Type B pancreatic cell (in vitro differentiated cells): ENCODE data around the gene ARNT2. TPM values are rescaled to one million over a fixed set of nuclear protein-coding genes. Genes with fewer than 3 reads are reported as not detected.

Source experiments
- DNase-seq: peaks from one replicate; pipeline ENCODE4 v3.0.0; 2021; ENCODE audit warnings: mixed read lengths; ENCODE audit not compliant: unreplicated experiment; ENCODE audit errors: extremely low spot score
- H3K27ac Mint-ChIP-seq: 2 replicates; pipeline ENCODE4 v1.8.0; 2021; ENCODE audit warnings: mild to moderate bottlenecking, mixed read lengths
- H3K27me3 Mint-ChIP-seq: 2 replicates; pipeline ENCODE4 v1.8.0; 2021; ENCODE audit warnings: mixed read lengths
- H3K36me3 Mint-ChIP-seq: 2 replicates; pipeline ENCODE4 v1.8.0; 2021; ENCODE audit warnings: mixed read lengths
- H3K4me1 Mint-ChIP-seq: one replicate; pipeline ENCODE4 v1.8.0; 2021; ENCODE audit warnings: mixed read lengths; ENCODE audit not compliant: unreplicated experiment
- H3K4me3 Mint-ChIP-seq: 2 replicates; pipeline ENCODE4 v1.8.0; 2021; ENCODE audit warnings: mild to moderate bottlenecking, mixed read lengths
- H3K9me3 Mint-ChIP-seq: 2 replicates; pipeline ENCODE4 v1.8.0; 2021; ENCODE audit warnings: mixed read lengths
- CTCF ChIP-seq: fragments of 200-600 bp; sonication (generic); conservative IDR thresholded peaks from 2 replicates; pipeline ENCODE4 v1.5.0; 2021; ENCODE audit warnings: antibody characterized with exemption, mild to moderate bottlenecking
- total RNA-seq: library from RNA; stranded (reverse); gene quantifications from 2 replicates; pipeline ENCODE4 v1.2.1, GENCODE V29; 2021; ENCODE audit warnings: low replicate concordance

ARNT2 gene
- total RNA-seq, 1 donor from 2014 or later: 22.4 TPM

GRCh38 chr15:80399508-80399907, 4.7 kb upstream of the ARNT2 start:
- Mint-ChIP-seq H3K27ac (no peak overlapping the region), H3K9me3 (no peaks in the 10 kb centered on the region), H3K4me3 (no peak overlapping the region), H3K27me3 (peaks cover 25% of the 10 kb centered on the region), H3K4me1 (peaks cover 11% of the 10 kb centered on the region), H3K36me3 (no peaks in the 10 kb centered on the region)
- DNase-seq: no peak
- TF ChIP-seq CTCF: no peak

GRCh38 chr15:80401456-80401855, 2.7 kb upstream of the ARNT2 start:
- TF ChIP-seq CTCF: no peak
- H3K36me3 Mint-ChIP-seq: no peaks in the 10 kb centered on the region
- H3K9me3 Mint-ChIP-seq: no peaks in the 10 kb centered on the region
- H3K27ac Mint-ChIP-seq: no peak overlapping the region
- no peak for DNase-seq
- H3K27me3 Mint-ChIP-seq: peaks cover 37% of the 10 kb centered on the region
- peaks cover 22% of the 10 kb centered on the region for H3K4me1 Mint-ChIP-seq
- H3K4me3 Mint-ChIP-seq: peak overlapping the region; percentile 1

DNA sequence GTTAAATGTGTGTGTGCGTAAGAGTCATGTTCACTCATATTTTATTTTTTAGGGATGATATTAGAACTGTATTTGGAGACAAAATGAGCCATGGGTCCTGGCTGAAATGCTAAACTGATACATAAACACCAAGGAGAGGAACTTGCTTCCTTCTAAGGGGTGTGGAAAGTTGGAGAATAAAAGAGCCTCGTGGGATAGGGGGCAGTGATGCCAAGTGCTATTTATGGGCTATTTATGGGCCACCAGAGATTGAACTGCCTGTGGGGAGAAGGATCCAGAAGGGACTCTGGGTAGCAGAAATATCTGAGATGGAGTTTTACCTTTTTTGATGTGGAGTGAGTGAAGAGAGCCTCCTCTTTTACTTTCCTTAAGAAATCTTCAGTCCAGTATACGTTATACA, 1.8 kb upstream of the ARNT2 start:
- Mint-ChIP-seq H3K27me3 (peaks cover 35% of the 10 kb centered on the region), H3K27ac (no peak overlapping the region), H3K9me3 (no peaks in the 10 kb centered on the region), H3K4me1 (peaks cover 22% of the 10 kb centered on the region), H3K4me3 (peak overlapping the region; percentile 57), H3K36me3 (no peaks in the 10 kb centered on the region)
- no peak for TF ChIP-seq CTCF
- DNase-seq: no peak

DNA sequence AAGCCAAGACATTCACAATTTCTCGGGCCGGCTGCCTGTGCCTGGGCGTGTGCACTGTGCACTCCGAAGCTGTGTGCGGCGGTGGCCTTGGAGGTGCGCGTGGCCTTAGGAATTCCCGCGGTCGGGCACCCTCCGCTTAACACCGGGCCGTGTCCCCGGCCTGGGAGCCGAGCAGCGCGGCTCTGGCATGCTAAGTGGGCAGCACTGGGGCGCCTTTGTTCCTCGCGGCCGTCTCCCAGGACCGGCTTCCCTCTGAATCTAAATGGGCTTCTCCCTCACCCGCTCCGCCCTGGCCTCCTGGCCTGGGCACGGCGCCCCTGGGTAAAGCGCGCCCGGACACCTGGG, 498 bp upstream of the ARNT2 start:
- peak overlapping the region; percentile 57 for H3K4me3 Mint-ChIP-seq
- H3K27ac Mint-ChIP-seq: no peak overlapping the region
- no peaks in the 10 kb centered on the region for H3K36me3 Mint-ChIP-seq
- peaks cover 22% of the 10 kb centered on the region for H3K4me1 Mint-ChIP-seq
- no peaks in the 10 kb centered on the region for H3K9me3 Mint-ChIP-seq
- DNase-seq: peak; percentile 72
- peaks cover 39% of the 10 kb centered on the region for H3K27me3 Mint-ChIP-seq
- no peak for TF ChIP-seq CTCF

DNA sequence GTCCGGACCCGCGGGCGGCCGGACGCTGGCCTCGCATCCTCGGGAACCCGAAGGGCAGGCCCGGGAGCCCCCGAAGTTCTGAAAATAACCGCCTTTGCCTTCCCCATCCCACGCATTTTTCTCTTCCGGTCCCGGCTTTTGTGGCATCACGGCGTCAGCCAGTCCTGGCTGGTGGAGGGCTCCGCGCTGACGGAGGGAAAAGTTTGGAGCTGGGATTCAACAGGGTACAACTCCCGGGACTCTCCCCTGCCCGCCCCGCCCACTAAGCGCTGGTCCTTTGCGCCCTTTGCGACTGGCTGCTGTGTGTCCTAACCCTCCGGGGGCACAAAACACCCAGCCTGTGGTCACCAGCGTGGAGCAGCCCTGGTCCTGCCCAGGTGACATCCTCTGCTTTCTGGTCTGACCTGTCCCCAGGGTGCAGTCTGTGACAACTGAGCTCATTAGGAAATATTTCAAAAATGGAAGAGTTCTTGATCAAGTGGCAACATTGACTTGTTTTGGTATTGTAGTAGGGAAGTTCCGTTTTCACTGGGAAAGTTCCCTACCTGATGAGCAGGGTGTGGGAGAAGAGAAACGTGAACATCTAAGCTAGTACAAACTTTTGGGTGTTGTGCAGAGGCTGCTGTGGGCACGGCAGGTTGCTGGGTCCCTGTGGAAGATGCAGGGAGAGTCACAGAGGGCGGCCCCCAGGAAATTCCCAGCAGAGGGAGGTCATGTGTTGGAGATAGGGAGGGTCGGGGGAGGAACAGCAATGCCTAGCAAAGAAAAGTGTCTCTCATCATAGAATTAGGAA, 775 bp downstream of the ARNT2 start:
- H3K4me3 Mint-ChIP-seq: peak overlapping the region; percentile 84
- peaks cover 4% of the 10 kb centered on the region for H3K36me3 Mint-ChIP-seq
- no peak for TF ChIP-seq CTCF
- H3K9me3 Mint-ChIP-seq: peaks cover 5% of the 10 kb centered on the region
- DNase-seq: no peak
- H3K4me1 Mint-ChIP-seq: peaks cover 22% of the 10 kb centered on the region
- peak overlapping the region; percentile 40 for H3K27ac Mint-ChIP-seq
- peaks cover 37% of the 10 kb centered on the region for H3K27me3 Mint-ChIP-seq
